Jurkat, Clone E6-1 (cell line): ENCODE data around the gene LTB4R2.

ENCODE experiments used
- DNase-seq: peaks from one replicate; pipeline ENCODE4 v3.0.0-alpha.2; 2011; ENCODE audit warnings: low read depth, low spot score
- H3K4me3 ChIP-seq: 2 replicates; pipeline ENCODE4 v1.5.1; 2011; ENCODE audit warnings: mild to moderate bottlenecking, low read length, control low read depth, moderate library complexity

The LTB4R2 gene

DNA sequence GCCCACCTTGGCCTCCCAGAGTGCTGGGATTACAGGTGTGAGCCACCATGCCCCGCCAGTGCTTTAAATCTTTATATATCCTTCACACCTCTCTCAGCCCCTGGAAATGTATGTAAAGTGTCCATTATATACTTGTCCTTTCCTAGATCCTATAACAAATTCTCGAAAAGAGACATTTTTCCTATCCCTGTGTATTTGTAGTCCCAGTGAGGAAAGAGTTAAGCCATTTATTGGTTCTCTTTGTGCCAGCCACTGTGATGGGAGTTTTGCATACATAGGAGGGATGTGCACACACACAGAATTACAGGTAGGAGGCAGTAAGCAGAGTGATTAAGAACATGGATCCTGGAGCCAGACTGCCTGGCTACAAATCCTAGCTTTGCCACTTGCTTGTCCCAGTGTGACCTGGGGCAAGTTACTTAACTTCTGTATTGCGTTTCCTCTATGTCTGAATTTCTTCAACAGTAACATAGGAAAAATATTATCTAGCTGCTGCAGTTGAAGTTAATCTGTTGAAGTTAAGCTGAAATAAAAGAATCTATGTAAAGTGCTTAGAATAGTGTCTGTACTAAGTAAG is 36.4 kb upstream of the LTB4R2 start:
- no peak for DNase-seq
- H3K4me3 ChIP-seq: no peak overlapping the region

DNA sequence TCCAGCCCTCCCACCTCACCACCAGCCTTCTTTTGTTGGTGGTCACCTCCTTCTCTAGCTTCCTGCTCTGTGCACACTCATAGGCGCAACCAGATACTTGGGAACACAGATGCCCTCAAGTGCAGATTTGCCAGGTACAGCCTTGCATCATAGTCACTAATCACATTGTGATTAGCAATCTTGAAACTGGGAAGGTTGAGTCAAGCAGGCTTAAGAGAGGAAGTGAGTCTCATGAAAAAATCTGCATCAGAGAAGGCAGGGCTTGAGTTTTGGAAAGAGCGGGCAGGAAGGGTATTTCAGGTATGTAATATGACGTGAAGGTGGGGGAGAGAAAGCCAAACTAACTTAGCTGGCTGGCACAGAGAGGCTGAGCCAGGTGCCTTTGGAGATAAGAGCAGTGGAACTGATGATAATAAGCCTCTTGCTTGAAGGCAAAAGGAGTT is 35.8 kb upstream of the LTB4R2 start:
- H3K4me3 ChIP-seq: no peak overlapping the region
- no peak for DNase-seq

DNA sequence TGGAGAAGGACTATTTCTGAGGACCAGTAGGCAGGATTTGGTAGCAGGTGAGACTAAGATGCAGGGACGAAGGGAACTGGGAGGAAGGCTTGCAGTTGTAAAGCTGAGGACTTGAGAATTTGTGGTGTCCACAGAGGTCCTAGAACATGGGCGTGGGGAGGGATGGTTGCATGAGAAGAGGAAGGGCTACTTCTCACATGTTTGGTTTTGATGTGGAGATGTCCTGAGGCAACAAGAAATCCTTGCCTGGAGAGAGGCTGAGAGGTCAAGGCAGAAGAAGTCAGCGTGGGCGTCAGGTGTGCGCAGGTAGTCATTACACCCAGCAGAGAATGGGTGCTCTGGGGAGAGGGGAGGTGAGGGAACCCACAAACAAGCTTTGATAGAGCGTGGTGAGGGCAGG is 32.9 kb upstream of the LTB4R2 start:
- no peak for DNase-seq
- no peak overlapping the region for H3K4me3 ChIP-seq

- no peak for DNase-seq
- no peak overlapping the region for H3K4me3 ChIP-seq
These were observed 32.2 kb upstream of the LTB4R2 start for GRCh38 chr14:24277606-24278321.

DNA sequence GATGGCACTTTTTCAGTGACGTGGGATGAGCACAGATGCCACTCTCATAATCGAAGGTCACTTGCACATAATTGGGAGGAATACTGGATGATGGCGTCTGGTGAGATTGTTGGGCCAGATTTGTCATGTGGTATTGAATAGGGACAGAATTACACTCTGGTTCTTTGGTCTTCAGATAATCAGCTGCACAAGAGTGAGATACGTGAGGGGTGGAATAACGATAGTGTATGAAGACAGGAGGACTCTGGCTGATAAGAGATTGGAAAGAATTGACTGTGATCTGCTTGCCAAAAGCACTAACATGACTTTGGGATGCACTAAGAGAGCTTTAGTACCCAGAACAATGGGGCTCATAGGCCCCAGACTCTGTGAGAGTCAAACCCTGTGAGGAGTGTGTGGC is 31.5 kb upstream of the LTB4R2 start:
- H3K4me3 ChIP-seq: no peak overlapping the region
- no peak for DNase-seq

DNA sequence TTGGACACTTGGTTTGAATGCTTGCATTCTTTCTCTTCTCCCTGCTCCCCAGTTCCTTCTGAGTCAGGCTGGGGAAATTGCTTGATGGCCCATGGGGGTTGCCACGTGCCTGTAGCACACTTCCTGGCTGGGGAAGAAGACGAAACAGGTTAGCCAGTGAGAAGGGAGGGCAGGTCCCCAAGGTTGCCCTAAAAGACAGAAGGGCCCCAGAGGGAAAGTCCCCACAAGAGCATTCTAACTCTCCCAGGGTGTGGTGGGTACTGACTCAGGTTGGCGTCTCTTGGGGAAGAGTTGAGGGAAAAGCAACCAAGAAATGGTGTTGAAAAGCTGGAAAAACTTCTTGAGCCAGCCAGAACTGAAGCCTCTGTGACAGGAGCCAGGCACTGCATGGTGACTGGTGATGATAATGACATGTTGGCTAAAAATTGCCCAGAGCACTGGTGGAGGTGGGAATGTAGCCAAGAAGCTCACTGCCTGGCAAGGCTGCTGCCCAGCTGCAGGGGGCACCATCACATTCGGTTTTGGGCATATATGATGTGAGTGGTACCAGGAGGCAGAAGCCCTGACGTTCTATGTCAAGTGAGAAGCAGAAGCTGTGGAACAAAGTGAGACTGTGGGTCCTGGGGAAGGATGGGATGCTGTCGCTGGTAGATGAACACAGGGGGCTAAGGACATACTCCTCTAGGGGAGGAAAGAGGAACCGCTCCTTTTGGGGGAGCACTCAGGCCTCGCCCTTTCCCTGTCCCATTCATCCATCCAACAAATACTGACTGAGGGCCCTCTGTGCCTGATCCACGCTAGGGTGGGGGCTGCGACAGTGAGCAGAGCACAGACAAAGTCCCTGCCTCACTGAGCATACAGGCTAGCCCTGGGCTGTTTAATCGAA is 30.4 kb upstream of the LTB4R2 start:
- no peak overlapping the region for H3K4me3 ChIP-seq
- no peak for DNase-seq

DNA sequence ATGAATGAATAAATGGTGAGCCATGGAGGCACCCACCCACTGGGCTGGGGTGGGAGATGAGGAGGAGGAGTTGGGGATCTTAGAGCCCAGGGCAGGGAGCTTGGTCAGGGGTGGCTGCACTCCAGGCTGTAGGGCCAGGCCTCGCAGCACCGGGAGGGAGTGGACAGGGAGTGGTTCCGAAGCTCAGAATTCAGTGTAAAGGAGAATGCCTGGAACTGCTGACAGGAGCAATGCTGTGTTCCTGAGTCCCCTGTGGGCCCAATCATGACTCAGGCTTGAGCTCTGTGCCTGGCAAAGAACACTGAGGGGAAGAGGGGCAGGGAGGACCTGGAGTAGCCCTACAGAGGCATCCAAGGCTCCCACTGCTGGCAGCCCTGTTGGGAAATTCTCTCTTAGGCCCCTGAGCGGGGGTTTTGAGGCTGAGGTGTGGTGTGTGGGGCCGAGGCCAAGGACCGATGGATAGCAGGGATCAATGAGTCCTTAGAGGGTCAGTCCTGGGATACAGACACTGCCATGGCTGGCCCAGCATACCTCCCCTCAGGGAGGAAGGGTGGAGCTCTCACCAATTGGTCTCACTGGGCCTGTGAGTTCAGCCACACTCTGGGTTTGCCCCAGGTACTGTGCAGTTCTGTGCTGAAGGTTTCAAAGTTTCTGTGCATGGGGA is 29.0 kb upstream of the LTB4R2 start:
- DNase-seq: no peak
- H3K4me3 ChIP-seq: no peak overlapping the region

GRCh38 chr14:24281636-24282035 is 28.3 kb upstream of the LTB4R2 start:
- no peak for DNase-seq
- H3K4me3 ChIP-seq: no peak overlapping the region

- no peak for DNase-seq
- no peak overlapping the region for H3K4me3 ChIP-seq
These were observed 27.2 kb upstream of the LTB4R2 start for GRCh38 chr14:24282736-24283135.

- DNase-seq: no peak
- no peak overlapping the region for H3K4me3 ChIP-seq
These were observed 26.0 kb upstream of the LTB4R2 start for GRCh38 chr14:24283796-24284460.

GRCh38 chr14:24284501-24285035 is 25.4 kb upstream of the LTB4R2 start:
- no peak overlapping the region for H3K4me3 ChIP-seq
- DNase-seq: no peak

GRCh38 chr14:24285351-24285750 is 24.6 kb upstream of the LTB4R2 start:
- no peak for DNase-seq
- no peak overlapping the region for H3K4me3 ChIP-seq

- no peak for DNase-seq
- H3K4me3 ChIP-seq: no peak overlapping the region
These were observed 22.9 kb upstream of the LTB4R2 start for GRCh38 chr14:24286996-24287395.

- DNase-seq: no peak
- no peak overlapping the region for H3K4me3 ChIP-seq
These were observed 20.2 kb upstream of the LTB4R2 start for GRCh38 chr14:24289649-24290280.

DNA sequence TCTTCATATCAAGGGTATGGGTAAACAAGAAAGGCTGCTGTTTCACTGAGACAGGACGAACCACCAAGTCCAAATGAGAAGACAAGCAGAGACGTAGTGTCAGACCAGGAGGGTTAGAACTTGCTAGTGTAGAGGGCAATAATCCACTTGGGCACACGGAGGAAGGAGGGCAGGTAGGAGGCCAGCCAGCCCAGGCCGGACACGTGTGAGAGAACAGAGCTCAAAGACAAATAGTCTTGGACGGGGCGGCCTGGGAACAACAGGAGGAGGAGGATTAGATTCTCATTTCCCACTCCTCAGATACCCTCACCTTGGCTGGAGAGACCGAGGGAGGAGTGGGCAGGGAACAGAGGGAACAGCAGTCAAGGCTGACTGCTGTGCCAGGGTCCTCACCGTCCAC is 19.2 kb upstream of the LTB4R2 start:
- no peak for DNase-seq
- no peak overlapping the region for H3K4me3 ChIP-seq

GRCh38 chr14:24291446-24292117 is 18.4 kb upstream of the LTB4R2 start:
- DNase-seq: no peak

GRCh38 chr14:24292118-24292807 is 17.7 kb upstream of the LTB4R2 start:
- DNase-seq: no peak
- no peak overlapping the region for H3K4me3 ChIP-seq

More at GRCh38 chr14:24291446-24292117, 18.4 kb upstream of the LTB4R2 start:
- H3K4me3 ChIP-seq: no peak overlapping the region
